HG02852 (cell line): ENCODE measurements around the gene APOD.

ENCODE experiments used
- ATAC-seq: cut with Tn5 transposase; IDR thresholded peaks from one replicate; pipeline ENCODE4 v1.9.1; 2021; ENCODE audit warnings: mild to moderate bottlenecking, moderate library complexity; ENCODE audit not compliant: unreplicated experiment

The APOD gene

DNA sequence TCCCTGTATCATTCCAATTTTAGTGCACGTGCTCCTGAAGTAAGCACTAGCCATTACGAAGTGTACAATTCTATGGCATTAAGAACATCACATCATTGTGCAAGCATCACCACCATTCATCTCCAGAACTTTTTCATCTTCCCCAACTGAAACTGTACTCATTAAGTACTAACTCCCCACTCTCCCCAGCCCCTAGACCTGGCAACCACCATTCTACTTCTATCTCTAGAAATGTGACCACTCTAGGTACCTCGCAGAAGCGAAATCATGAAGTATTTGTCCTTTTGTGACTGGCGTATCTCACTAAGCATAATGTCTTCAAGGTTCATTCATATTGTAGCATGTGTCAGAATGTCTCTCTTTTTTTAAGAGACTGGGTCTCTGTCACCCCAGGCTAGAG, 52.1 kb downstream of the APOD start:
- no peak for ATAC-seq

- ATAC-seq = no peak
Observed at GRCh38 chr3:195526492-195526891, 57.2 kb downstream of the APOD start.

DNA sequence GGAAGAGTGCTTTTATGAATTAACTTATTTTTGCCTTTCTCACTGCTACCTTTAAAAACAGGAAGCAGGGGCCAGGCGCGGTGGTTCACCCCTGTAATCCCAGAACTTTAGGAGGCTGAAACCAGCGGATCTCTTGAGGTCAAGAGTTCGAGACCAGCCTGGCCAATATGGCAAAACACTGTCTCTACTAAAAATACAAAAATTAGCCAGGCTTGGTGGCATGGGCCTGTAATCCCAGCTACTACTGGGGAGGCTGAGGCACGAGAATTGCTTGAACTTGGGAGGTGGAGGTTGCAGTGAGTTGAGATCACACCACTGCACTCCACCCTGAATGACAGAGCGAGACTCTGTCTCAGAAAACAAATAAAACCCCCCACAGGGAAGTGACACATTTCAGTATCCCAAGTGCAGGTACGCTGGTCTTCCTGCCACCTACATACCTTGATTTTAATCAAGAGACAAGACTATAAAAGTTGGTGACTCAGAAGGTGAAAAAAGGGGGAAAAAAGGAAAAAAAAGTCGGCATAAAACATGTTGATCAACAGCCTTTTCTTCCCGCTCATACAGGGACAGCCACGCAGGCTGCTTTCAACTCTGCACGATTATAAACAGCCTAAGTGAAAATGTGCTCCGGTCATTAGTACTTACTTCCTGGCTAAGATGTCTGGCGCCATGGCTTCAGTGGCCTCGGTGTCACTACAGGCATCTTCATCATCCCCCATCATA, 59.4 kb downstream of the APOD start:
- no peak for ATAC-seq

- no peak for ATAC-seq
Observed at GRCh38 chr3:195522254-195523023, 61.3 kb downstream of the APOD start.
